ENCODE results near the gene SEC14L5.
"Not testable (repeated sequence)": the region's sequence is repeated elsewhere in the genome, so short reads cannot be mapped to it uniquely, and the experiment has no call there.

SEC14L5 gene

GRCh38 chr16:4957720-4958509, at the start of gene SEC14L5:
Gene SEC14L5 (plus strand): TSS chr16:4958330. CDS start chr16:4959324, 994 bp downstream.
- DNase-seq = peak; percentile 96

DNA sequence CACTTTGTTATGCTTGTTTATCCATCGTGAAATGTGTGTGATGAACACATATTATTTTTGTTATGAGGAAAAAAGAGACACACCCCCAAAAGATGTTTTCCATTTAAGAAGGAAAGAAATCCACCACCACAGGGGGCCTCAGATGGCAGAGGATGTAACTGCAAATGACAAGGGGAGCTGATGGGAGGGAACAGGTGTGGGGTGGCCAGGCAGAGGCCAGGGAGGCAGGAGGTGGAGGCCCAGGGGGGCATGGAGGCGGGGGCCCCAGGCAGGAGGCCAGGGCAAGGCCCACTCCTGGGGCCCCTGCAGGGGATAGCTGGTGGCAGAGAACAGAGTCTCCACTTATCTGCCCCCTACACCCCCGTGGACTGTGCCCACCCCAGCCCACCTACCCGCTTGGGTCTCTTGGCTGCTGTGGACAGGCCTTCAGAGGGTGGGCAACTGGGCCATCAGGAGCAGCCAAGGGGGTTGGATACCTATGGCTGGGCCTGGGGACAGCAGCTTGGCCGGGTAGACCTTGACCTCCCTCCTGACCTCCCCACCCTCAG, 49.2 kb upstream of the SEC14L5 start:
- DNase-seq = no peak

DNA sequence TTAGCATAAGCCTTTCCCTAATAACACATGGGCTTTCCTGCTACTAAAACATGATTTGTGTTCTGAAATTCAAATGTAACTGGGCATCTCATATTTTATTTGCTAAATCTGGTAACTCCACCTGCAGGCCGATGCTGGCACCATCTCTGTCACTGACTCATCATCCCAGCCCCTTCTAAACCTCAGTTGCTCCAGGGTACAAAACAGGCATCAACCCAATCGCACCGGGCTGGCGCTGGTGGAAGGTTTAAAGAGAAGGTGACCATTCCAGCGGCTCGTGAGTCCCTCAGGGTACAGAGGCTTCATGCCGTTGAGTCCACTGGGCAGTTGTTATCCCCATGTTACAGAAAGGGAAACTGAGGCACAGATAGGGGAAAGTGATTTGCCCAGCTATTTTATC, 48.3 kb upstream of the SEC14L5 start:
- no peak for DNase-seq

DNA sequence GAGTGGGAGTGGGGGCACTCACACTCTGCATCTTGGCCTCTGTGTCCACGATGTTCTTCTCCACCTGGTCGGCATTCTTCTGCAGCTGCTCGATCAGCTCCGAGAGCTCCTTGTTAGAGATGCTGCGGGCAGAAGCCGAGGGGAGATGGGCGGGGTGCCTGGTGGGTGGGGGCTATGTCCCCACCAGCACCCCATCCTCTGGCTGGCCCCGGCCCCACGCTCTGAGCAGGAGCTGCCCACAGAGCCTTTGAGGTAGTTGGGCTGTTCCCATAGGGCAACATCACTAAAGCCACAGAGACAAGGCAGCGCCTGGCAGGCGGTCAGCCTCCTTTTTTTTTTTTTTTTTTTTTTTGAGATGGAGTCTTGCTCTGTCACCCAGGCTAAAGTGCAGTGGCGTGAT, 47.3 kb upstream of the SEC14L5 start:
- no peak for DNase-seq

DNA sequence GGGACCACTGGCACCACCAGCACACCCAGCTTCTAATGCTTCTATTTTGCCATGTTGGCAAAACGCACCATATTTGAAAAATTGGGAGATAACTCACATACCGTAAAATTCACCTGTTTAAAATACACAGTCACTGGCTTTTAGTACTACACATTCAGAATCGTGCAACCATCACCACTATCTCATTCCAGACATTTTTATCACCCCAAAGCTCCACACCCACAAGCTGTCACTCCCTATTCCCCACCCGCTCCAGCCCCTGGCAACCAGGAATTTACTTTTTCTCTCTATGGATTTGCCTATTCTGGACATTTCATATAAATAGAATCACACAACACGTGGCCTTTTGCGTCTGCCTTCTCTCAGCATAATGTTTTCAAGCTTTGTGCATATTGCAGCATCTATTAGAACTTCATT, 46.2 kb upstream of the SEC14L5 start:
- DNase-seq = no peak

DNA sequence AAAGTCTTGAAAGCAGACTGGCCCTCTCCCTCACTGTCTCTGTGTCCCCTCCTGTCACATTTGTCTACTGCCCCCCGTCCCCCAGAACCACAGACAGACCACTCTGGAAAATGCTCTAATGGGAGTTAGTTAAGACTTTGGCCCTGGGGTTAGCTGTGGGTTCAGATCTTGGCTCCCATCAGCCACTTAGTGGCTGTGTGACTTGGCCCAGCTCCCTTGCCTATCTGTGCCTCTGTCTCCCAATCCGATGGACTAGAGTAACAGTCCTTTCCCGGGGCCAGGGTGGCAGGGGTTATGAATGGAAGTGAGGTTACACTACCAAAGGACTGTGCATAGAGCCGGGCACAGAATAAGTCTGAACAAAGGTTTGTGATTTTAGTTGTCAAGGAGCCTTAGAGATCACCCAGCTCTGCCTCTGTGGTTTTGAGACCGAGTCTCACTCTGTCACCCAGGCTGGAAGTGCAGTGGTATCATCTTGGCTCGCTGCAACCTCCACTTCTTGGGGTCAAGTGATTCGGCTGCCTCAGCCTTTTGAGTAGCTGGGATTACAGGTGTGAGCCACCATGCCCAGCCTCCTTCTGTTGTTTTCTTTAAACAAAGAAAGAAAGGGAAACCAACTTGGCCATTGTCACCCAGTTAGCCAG, 44.9 kb upstream of the SEC14L5 start:
- no peak for DNase-seq

DNA sequence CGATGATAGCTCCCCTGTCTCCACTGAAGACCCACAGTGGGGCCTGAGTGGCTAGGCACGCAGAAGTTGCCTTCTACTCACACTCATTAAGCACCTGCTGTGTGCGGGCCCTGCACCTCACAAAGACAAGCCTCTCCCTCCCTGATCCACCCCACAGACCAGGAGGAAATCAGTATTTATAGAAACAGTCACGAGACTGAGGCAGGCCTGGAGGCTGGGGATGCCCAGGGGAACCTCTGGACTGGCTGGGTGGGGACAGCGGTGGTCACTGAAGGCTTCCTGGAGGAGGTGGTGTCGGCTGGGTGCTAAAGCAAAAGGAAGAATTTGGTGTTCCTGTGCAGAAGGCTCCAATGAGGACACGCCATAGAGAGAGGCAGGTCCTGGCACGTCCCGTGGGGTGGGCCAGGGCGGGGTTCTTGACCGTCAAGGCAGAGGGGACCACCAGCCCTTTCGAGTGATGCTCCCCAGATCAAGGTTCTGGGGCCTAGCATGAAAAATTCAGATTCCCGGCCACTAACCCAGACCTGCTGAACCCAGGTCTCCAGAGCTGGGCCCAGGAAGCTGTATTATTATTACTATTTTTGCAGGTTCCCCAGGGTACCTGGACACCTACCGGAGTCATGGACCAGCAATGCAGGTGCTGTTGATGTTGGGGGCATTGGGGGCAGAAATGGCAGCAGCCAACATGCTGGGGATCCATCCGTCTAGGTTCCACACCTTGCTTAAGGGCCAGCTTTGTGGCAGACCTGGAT, 44.2 kb upstream of the SEC14L5 start:
- DNase-seq = no peak

GRCh38 chr16:4914528-4915225, 43.5 kb upstream of the SEC14L5 start:
- DNase-seq = no peak

DNA sequence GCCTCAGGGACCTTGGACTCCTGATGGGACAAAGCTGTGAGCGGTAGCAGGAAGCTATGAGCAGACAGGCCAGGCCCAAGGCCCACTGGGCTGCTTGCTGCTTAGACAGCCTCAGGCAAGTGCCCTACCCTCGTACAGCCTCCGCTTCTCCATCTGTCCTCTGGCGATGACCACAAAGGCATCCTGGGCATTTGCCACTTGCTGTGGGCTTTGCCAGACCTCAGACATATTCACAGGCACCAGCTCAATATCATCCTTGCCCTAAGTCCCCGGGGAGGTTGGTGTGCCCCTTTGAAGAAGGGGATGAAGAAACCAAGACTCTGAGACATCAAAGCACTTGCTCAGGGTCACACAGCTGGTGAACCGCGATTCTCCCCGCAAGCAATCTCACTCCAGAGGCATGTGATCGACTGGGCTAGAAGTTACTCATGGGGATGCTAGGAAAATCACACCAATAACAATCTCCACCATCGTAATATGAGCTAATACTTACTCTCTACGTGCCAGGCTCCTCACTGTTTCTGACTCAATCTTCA, 42.8 kb upstream of the SEC14L5 start:
- DNase-seq = no peak

- DNase-seq = no peak
These were observed 41.0 kb upstream of the SEC14L5 start for GRCh38 chr16:4917117-4917516.

- DNase-seq = no peak
These were observed 39.3 kb upstream of the SEC14L5 start for GRCh38 chr16:4918781-4919251.

DNA sequence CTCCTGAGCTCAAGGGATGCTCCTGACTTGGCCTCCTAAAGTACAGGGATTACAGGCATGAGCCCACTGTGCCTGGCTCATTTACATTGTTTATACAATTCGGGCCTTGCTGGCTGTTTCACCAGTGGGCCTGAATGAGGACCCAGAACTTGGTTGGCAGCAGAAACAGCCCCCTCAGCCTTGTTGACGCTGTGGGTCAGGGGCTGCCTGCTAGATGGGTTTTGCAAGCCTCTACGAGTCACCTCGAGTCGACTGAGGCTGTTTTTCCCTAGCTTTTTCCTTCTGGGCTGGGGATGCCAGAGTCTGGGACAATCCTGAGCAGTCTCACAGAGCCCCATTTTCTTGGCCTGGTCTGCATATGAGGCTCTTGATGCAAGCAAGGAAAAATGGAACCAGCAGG, 37.3 kb upstream of the SEC14L5 start:
- no peak for DNase-seq

DNA sequence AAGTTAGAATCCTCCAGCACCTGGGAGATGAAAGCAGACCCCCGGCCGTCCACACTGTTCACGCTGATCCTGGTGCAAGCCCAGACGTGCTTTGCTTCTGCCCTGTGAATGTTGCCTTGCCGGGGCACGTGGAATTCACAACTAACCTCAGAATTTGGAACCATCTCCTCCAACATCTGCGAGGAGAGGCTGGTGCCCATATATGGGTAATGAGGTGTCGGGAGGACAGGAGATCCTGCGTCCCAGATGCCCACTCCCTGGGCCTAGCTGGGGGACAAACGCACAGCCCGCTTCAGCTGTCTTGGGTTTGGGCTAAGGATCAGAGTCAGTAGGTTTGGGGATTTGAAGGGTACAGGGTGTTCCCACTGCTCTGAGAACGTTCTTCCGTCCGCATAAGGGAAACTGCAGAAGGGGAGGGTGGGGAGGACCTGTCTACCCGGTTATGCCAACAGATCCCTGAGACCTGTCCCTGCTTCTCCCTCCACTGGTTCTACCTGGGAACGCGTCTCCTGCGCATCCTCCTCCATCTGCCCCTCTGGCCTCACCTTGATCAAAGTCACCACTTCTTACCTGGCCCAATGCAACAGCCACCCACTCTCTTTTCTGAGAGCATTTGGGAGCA, 35.3 kb upstream of the SEC14L5 start:
- DNase-seq = no peak

- no peak for DNase-seq
These were observed 34.3 kb upstream of the SEC14L5 start for GRCh38 chr16:4923853-4924252.

DNA sequence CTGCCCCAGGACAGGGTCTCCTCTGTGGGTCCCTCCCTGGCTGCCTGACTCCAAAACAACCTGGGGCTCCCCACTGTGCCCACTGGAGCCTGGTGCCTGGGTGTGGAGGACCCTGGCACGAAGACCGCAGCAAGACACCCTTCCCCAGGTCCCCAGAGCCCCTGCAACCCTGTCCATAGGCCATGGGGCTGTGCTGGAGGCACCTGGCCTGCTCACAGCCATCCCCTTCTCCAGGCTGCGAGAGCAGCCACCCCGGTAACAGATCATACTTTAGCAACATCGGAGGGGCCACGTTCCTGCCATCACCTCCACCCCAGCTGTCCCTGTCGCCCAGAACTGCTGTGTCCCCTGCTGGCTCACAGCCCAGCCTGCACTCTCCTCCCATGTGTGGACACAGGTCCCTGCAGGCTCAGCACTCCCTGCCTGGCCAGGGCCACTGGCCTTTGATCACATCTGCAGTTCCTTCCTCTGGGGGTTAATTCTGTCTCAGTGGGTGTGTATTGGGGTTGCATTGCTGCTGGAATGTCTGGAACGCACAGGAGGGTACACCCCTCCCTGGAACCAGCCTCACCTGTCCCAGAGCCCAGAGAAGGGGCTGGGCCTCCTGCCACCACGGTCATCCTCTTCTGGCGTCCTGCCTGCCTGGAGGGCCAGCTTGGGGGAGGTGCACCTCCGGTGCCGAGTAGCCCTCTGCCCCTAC, 33.4 kb upstream of the SEC14L5 start:
- no peak for DNase-seq

GRCh38 chr16:4925293-4925607, 32.9 kb upstream of the SEC14L5 start:
- no peak for DNase-seq

- DNase-seq = no peak
These were observed 32.3 kb upstream of the SEC14L5 start for GRCh38 chr16:4925791-4926190.

DNA sequence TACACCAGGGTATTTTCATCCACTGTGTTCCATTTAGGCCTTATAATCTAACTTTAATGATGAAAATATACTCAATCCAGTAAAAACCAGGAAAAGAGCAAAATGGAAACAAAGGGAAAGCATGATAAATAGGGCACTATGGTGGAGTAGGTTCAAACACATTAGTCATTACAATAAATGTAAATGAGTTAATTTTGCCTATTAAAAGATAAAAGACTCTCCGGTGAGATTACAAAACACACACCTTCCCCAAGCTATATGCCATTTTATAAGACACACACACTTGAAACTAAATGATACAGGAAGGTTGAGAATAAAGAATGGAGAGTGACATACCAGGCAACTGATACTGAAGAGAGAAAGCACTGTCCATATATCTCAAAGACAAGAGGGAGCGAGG, 31.2 kb upstream of the SEC14L5 start:
- DNase-seq = no peak

- DNase-seq = no peak
These were observed 30.5 kb upstream of the SEC14L5 start for GRCh38 chr16:4927661-4928060.

GRCh38 chr16:4928227-4928626, 29.9 kb upstream of the SEC14L5 start:
- no peak for DNase-seq

DNA sequence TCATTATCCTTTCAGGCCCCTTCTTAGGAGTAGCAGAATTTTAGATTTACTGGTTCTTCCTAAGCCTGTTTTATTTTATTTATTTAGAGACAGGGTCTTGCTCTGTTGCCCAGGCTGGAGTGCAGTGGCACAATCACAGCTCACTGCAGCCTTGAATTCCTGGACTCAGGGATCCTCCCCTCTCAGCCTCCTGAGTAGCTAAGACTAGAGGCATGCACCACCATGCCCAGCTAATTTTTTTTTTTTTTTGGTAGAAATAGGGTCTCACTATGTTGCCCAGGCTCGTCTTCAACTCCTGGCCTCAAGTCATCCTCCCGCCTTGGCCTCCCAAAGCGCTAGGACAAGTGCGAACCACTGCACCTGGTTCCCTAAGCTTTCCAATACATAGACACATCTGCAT, 28.5 kb upstream of the SEC14L5 start:
- DNase-seq = not testable (repeated sequence)

GRCh38 chr16:4931381-4931780, 26.7 kb upstream of the SEC14L5 start:
- DNase-seq = no peak

All from activated CD4-positive, alpha-beta T cell treated with anti-CD3 and anti-CD28 coated beads, Interleukin-10, Interleukin-2, amounts not matched to agents 100 ng/mL and 50 ng/mL, durations not matched to agents 16 hours and 8 hours (primary cell).